WERI-Rb-1 (cell line): ENCODE measurements around the gene IQSEC1.

Experiments
- DNase-seq: peaks from one replicate; pipeline ENCODE4 v3.0.0-alpha.2; 2020
- H3K27ac ChIP-seq: fragments of 250-450 bp; sonication (Bioruptor Pico); 2 replicates; pipeline ENCODE4 v1.5.1; 2020; ENCODE audit warnings: mild to moderate bottlenecking, moderate library complexity
- H3K27me3 ChIP-seq: fragments of 250-450 bp; sonication (Bioruptor Pico); 2 replicates; pipeline ENCODE4 v1.5.1; 2021; ENCODE audit warnings: mild to moderate bottlenecking, low read depth, moderate library complexity; ENCODE audit not compliant: insufficient read depth, severe bottlenecking
- H3K36me3 ChIP-seq: fragments of 250-450 bp; sonication (Bioruptor Pico); 2 replicates; pipeline ENCODE4 v1.5.1; 2020; ENCODE audit warnings: mild to moderate bottlenecking, moderate library complexity
- H3K4me3 ChIP-seq: 2 replicates; pipeline ENCODE4 v1.5.1; 2011; ENCODE audit warnings: low read depth, mild to moderate bottlenecking, control low read depth, low read length
- H3K9me3 ChIP-seq: fragments of 250-450 bp; sonication (Bioruptor Pico); 2 replicates; pipeline ENCODE4 v1.5.1; 2021; ENCODE audit warnings: mild to moderate bottlenecking, moderate library complexity; ENCODE audit not compliant: severe bottlenecking
- TF ChIP-seq, protein P1 (sequence below): IDR thresholded peaks from 2 replicates; pipeline ENCODE4 v1.5.1; 2011; ENCODE audit warnings: low read depth, mild to moderate bottlenecking, control low read depth, inconsistent platforms, low read length

IQSEC1 gene

GRCh38 chr3:12896063-12896985 is 176.9 kb downstream of the IQSEC1 start:
- Histone ChIP-seq H3K9me3 (no peaks in the 10 kb centered on the region), H3K27ac (no peak overlapping the region), H3K27me3 (no peaks in the 10 kb centered on the region), H3K36me3 (peaks cover 36% of the 10 kb centered on the region), H3K4me3 (no peak overlapping the region)
- TF ChIP-seq, protein P1, sequence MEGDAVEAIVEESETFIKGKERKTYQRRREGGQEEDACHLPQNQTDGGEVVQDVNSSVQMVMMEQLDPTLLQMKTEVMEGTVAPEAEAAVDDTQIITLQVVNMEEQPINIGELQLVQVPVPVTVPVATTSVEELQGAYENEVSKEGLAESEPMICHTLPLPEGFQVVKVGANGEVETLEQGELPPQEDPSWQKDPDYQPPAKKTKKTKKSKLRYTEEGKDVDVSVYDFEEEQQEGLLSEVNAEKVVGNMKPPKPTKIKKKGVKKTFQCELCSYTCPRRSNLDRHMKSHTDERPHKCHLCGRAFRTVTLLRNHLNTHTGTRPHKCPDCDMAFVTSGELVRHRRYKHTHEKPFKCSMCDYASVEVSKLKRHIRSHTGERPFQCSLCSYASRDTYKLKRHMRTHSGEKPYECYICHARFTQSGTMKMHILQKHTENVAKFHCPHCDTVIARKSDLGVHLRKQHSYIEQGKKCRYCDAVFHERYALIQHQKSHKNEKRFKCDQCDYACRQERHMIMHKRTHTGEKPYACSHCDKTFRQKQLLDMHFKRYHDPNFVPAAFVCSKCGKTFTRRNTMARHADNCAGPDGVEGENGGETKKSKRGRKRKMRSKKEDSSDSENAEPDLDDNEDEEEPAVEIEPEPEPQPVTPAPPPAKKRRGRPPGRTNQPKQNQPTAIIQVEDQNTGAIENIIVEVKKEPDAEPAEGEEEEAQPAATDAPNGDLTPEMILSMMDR, result peak; percentile 51
- peak; percentile 60 for DNase-seq

GRCh38 chr3:12895391-12896062 is 177.7 kb downstream of the IQSEC1 start:
- peaks cover 31% of the 10 kb centered on the region for H3K36me3 ChIP-seq
- no peak overlapping the region for H3K4me3 ChIP-seq
- peak; percentile 25 for DNase-seq
- no peaks in the 10 kb centered on the region for H3K9me3 ChIP-seq
- TF ChIP-seq, protein P1, result no peak
- H3K27ac ChIP-seq, result no peak overlapping the region
- no peaks in the 10 kb centered on the region for H3K27me3 ChIP-seq

- H3K36me3 ChIP-seq, result peaks cover 24% of the 10 kb centered on the region
- no peak overlapping the region for H3K4me3 ChIP-seq
- H3K9me3 ChIP-seq, result no peaks in the 10 kb centered on the region
- TF ChIP-seq, protein P1, result no peak
- H3K27me3 ChIP-seq, result no peaks in the 10 kb centered on the region
- no peak for DNase-seq
- no peak overlapping the region for H3K27ac ChIP-seq
Observed at GRCh38 chr3:12894629-12895028, 178.6 kb downstream of the IQSEC1 start.

DNA sequence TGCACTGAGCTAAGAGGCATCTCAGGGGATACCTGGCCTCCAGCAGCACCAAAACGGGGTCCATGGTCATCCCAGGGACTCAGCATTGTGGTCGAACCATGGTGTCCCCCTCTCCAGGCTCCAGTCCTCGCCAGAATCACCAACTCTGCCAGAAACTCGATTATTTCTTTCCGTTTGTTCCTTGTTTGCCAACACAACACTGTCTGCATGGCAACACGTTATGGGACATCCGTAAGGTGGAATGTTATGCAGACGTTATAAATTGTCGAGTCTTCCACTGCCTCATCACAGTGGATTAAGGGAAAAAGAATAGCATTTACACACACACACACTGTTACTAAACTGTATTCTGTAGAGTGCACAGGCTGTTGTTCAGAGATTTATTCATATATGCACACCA is 179.4 kb downstream of the IQSEC1 start:
- Histone ChIP-seq H3K36me3 (peaks cover 17% of the 10 kb centered on the region), H3K4me3 (no peak overlapping the region), H3K27me3 (no peaks in the 10 kb centered on the region), H3K9me3 (no peaks in the 10 kb centered on the region), H3K27ac (no peak overlapping the region)
- DNase-seq, result no peak
- TF ChIP-seq, protein P1, result no peak

DNA sequence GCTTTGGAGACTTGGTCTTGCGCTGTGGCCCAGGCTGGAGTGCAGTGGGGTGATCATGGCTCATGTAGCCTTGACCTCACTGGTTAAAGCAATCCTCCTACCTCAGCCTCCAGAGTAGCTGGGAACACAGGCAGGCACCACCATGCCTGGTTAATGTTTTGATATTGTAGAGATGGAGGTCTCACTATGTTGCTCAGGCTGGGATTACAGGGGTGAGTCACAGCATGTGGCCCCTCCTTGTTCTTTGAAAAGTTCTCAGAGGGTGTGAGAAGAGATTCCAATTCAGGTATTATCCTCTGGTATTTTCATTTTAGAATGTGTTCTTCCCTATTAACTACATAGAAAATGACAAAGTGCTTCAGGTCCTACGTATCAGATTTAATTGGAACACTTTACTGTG is 180.0 kb downstream of the IQSEC1 start:
- no peak overlapping the region for H3K4me3 ChIP-seq
- H3K36me3 ChIP-seq, result peaks cover 11% of the 10 kb centered on the region
- H3K9me3 ChIP-seq, result no peaks in the 10 kb centered on the region
- DNase-seq, result no peak
- no peak overlapping the region for H3K27ac ChIP-seq
- TF ChIP-seq, protein P1, result no peak
- H3K27me3 ChIP-seq, result no peaks in the 10 kb centered on the region
